Measurements from ENCODE around the gene METTL9.
"Not testable (repeated sequence)": the region's sequence is repeated elsewhere in the genome, so short reads cannot be mapped to it uniquely, and the experiment has no call there.

METTL9 gene

DNA sequence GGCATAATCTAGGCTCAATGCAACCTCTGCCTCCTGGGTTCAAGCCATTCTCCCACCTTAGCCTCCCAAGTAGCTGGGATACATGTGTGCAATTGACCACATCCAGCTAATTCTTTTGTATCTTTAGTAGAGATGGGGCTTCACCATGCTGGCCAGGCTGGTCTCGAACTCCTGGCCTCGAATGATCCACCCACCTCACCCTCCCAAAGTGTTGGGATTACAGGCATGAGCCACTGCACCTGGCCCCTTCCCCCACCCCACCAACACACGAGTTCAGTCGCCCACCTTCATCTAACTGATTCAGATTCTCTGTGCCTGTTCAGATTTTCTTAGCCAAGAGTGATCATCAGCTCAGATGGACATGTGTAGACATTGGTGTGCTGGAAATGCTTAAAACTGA, 25.0 kb upstream of the METTL9 start:
- no peak for DNase-seq (ENCODE audit: low read depth)

DNA sequence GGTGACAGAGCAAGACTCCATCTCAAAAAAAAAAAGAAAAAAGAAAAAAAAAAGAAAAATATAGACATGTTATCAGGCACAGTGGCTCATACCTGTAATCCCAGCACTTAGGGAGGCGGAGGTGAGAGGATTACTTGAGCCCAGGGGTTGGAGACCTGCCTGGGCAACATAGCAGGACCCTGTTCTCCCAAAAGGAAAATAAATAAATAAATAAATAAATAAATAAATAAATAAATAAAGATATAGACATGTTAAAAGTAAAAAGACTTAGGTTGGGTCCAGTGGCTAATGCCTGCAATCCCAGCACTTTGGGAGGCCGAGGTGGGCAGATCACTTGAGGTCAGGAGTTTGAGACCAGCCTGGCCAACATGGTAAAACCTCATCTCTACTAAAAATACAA, 23.1 kb upstream of the METTL9 start:
- DNase-seq (ENCODE audit: low read depth) = not testable (repeated sequence)

DNA sequence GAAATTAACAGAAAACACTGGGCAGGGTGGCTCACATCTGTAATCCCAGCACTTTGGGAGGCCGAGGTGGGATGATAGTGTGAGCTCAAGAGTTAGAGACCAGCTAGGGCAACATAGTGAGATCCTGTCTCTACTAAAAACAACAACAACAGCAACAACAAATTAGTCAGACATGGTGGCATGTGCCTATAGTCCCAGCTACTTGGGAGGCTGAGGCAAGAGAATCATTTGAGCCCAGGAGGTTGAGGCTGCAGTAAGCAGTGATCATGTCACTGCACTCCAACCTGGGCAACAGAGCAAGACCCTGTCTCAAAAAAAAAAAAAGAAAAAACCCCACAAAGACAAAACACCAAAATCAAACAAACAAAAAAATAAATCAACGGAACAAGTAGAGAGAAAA, 21.9 kb upstream of the METTL9 start:
- DNase-seq (ENCODE audit: low read depth) = not testable (repeated sequence)

DNA sequence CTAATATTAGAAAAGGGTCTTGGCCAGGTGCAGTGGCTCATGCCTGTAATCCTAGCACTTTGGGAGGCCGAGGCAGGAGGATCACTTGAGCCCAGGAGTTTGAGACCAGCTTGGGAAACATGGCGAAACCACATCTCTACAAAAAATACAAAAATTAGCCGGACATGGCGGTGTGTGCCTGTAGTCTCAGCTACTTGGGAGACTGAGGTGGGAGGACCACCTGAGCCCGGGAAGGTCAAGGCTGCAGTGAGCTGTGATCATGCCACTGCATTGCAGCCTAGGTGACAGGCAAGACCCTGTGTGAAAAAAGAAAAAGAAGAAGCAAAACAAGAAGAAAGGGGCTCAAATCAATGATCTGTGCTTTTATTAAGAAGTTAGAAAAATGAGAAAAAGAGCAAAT, 21.1 kb upstream of the METTL9 start:
- not testable (repeated sequence) for DNase-seq (ENCODE audit: low read depth)

DNA sequence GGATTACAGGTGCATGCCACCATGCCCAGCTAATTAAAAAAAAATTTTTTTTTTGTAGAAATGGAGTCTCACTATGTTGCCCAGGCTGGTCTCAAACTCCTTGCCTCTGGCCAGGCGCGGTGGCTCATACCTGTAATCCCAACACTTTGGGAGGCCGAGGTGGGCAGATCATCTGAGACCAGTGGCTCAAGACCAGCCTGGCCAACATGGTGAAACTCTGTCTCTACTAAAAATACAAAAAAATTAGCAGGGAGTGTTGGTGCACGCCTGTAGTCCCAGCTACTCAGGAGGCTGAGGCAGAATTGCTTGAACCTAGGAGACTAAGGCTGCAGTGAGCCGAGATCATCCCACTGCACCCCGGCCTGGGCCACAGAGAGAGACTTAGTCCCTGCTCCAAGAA, 19.2 kb upstream of the METTL9 start:
- not testable (repeated sequence) for DNase-seq (ENCODE audit: low read depth)

DNA sequence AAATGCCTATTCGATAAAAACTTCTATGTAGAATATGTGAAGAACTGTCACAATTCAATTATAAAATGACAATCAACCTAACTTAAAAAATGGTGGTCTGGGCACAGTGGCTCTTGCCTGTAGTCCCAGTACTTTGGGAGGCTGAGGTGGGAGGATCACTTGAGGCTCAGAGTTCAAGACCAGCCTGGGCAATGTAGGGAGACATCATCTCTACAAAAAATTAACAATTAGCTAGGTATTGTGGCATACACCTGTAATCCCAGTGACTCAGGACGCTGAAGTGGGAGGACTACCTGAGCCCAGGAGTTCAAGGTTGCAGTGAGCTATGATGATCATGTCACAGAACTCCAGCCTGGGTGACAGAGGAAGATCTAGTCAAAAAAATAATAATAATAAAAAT, 18.6 kb upstream of the METTL9 start:
- no peak for DNase-seq (ENCODE audit: low read depth)

DNA sequence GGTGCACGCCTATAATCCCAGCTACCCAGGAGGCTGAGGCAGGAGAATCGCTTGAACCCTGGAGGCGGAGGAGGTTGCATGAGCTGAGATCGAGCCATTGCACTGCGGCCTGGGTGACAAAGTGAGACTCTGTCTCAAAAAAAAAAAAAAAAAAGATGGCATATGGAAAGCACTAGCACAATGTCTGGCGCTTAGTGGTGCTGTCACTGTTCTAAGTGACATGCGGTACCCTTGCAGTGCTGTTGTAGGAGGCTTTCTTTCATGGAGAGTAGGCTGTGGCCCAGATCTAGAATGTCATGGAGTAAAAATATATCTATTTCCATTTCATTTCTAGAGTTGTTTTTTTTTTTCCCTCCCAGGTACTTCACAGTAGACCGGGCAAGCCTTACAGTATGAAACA, 14.6 kb upstream of the METTL9 start:
- DNase-seq (ENCODE audit: low read depth) = no peak

DNA sequence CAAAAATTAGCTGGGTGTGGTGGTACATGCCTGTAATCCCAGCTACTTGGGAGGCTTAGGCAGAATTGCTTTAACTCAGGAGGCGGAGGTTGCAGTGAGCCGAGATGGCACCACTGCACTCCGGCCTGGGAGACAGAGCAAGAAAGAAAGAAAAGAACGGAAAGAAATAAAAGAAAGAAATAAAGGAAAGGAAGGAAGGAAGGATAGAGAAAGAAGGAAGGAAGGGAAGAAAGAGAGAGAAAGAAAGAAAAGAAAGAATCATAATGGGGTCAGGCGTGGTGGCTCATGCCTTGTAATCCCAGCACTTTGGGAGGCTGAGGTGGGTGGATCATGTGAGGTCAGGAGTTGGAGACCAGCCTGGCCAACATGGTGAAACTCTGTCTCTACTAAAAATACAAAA, 10.8 kb upstream of the METTL9 start:
- not testable (repeated sequence) for DNase-seq (ENCODE audit: low read depth)

DNA sequence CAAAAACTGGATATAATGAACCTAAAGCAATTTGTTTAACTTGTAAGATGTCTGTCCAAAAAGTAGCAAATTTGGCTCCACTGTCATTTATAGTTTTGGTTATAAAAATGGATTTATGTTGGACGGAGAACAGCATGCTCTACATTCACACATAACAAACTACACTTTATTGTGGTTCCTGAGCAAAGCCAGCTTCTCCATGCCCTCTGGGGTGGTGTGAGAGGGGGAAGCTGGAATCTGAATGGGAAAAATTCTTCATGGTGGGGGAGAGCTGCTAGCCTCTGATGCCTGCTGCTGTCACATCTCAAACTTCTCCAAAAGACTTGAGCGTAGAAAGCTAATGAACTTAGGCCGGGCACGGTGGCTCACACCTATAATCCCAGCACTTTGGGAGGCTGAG, 9.8 kb upstream of the METTL9 start:
- no peak for DNase-seq (ENCODE audit: low read depth)

DNA sequence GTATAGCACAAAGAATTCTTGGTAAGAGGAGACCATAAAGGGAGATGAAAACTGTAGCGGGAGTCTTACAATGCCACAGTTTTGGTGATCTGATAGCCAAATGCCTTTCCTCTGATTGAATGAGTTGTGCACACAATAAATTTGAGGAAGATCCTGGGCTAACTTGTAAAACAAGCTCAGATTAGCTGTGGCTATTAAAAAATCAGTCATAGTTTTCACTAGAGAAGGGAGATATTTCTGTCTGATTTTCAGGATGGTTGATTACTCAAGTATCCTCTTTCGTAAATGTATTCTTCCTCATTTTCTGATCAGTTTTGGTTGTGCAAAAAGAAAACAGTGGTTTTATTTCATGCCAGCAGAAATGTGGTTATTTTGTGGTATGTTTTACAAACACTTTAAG, 9.1 kb upstream of the METTL9 start:
- DNase-seq (ENCODE audit: low read depth) = no peak

DNA sequence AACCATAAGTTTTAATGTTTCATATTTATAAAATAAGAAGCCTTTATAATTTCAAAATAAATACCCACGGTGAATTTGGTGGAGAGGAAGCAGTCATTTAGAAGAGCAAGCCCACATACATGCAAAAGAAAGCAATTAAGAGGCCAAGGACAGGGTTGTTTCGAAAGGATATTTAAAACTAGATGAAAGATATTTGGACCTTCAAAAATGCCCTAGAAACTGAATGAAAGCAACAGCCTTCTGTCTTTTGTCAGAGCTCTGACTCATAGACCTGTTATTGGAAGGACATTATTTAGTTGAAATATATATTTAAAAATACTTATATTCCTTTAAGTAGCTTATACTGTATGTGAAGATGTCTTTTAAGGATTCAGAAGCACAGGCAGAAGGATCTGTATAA, 8.6 kb upstream of the METTL9 start:
- DNase-seq (ENCODE audit: low read depth) = no peak

DNA sequence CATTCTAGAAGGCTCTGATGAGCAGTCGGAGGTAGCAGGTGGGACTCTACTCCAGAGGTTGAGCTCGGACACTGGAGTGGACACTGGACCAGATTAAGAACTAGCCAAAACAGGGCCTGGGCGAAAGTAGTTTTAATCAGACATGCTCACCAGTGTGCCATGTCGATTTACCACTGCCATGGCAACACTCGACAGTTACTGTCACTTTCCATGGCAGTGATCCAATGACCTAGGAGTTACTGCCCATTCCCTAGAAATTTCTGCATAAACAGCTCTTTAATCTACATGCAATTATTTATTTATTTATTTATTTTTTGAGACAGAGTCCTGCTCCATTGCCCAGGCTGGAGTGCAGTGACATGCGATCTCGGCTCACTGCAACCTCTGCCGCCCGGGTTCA, 7.2 kb upstream of the METTL9 start:
- DNase-seq (ENCODE audit: low read depth) = no peak

DNA sequence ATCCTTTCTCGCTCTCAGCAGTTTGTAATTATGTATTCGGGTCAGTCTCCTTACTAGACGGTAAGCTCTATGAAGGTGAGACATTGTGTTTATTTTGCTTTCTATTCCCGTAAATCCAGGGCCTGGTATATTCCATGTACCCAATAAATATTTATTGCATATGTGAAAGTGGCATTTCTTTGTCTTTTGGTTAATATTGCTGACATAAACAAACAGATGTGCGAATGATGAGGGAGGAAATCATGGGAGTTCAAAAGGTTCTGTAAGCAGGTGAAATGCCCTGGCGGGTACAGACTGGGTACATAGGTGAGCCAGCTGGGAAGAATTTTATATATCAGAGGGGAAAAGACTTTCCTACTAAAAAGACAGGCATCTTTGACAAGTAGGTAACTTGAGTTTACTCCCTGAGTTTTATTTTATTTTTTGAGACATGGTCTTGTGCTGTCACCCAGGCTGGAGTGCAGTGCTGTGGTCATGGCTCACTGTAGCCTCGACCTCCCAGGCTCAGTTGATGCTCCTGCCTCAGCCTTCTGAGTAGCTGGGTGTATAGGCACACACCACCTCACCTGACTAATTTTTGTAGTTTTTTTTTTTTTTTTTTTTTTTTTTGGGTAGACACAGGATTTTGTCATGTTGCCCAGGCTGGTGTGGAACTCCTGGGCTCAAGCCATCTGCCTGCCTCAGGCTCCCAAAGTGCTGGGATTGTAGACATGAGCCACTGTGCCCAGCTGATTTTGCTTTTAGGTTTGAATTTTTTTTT, 5.7 kb upstream of the METTL9 start:
- no peak for DNase-seq (ENCODE audit: low read depth)

DNA sequence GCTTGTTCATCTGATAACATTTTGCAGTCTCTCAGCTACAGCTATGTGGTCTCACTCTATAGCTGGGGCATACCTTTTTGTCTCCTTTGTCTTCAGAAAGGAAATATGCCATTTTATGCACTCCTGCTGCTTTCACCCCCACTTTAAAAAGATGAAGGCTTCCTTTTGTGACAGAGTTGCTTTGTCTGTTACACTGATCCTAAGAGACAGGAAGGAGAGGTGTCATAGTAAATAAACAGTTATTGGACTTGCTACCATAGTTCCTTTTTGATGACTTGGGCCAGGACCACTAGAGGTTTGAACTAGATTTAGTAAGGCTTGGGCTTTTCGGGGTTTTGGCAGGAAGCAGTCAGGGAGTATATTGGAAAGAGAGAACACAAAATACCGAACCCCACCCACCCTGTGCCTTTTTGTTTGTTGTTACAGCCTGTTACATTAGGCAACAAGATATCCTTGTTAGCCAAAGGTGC, 1.8 kb upstream of the METTL9 start:
- DNase-seq (ENCODE audit: low read depth) = no peak

DNA sequence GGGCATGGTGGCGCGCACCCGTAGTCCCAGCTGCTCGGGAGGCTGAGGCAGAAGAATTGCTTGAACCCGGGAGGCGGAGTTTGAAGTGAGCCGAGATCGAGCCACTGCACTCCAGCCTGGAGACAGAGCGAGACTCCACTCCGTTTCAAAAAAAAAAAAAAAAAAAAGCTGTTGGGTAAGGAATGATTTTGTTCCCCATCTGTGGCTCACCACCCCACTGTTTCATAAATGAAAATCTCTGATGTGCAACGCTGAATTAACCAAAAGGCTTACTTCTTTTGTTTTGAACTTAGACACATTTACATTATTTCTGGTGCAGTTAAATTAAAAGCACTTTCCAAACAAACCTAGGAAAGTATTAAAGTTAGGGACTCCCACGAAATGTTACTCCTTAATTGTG, 1.2 kb upstream of the METTL9 start:
- DNase-seq (ENCODE audit: low read depth) = no peak

DNA sequence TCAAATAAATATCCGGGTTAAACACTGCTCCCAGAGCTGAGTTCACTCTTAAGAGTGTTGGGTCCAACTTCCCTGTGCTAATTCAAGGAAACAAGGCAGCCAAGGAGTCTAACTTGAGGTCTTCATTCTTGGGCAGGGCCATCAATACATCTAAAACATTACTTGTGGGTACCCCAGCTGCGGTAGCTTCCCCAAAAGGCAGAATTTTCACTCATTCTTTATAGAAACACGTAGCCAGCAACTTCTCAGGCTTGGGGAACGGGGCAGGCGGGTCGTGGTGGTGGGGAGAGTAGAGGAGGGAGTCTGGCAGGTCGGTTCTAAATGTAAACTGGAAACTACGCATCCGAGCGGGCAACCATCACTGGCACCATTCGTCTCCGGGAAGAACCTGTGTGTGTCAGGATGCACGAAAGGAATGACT, 666 bp upstream of the METTL9 start:
- DNase-seq (ENCODE audit: low read depth) = no peak

DNA sequence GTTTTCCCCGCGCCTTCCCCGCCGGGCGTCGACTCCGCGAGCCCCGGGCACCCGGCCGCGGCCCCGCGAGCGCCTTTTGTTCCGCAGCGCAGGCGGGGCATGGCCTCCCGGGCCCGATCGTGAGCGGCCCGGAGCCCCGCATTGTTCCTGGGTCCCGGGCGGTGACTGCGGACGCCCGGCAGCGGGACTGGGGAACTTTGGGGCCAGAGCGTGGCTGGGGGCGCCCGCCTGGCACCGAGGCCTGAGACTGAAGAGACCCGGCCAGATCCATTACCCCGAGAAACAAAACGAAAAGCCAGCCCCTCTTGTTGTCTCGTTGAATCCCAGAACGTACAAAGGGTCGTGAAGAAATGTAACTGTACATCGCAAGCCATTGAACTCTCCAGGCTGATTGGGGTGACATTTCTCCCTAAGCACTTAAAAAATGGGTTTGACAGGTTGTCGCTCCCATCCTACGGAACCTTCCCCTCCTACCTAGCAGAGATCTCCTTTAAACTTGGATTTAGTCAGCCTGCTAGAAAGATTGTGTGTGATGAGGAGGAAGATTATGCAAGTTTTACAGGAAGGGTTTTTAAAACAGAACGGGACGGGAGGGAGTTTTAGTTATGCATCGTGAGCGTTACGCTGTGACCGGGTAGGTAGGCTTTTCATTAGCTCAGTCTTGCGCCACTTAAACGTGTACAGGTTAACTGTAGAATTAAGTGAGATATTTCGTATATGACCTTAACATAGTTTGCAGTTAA, 825 bp downstream of the METTL9 start:
- DNase-seq (ENCODE audit: low read depth) = no peak

DNA sequence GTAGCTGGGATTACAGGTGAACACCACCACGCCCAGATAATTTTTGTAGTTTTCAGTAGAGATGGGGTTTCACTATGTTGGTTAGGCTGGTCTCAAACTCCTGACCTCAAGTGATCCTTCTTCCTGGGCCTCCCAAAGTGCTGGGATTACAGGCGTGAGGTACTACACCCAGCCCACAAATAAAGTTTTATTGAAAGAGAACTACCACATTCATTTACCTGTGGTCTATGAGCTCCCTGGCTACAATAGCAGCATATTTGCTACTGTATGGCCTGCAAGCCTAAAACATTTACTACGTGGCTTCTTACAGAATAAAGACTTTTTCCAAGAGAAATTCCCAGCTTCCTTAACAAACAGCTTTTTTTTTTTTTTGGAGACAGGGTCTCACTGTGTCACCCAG, 3.4 kb downstream of the METTL9 start:
- DNase-seq (ENCODE audit: low read depth) = no peak

DNA sequence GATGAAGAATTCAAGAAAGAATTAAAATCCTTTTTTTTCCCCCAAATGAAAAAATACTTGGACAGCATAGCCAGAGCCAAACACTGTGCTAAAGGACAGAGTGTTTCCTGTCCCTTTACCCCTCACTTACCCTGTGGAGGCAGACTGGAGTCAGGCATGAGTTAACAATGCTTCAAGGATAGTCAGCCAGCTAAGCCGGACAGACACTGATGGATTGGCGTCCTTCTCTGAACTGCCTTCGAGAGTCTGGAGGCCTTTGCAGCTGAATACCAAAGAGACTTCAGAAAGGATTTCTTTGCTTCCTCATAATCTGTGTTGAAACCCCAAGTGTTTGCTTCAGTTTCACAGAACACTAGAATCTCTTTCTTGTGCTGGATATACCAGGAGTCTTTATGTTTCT, 4.6 kb downstream of the METTL9 start:
- no peak for DNase-seq (ENCODE audit: low read depth)

DNA sequence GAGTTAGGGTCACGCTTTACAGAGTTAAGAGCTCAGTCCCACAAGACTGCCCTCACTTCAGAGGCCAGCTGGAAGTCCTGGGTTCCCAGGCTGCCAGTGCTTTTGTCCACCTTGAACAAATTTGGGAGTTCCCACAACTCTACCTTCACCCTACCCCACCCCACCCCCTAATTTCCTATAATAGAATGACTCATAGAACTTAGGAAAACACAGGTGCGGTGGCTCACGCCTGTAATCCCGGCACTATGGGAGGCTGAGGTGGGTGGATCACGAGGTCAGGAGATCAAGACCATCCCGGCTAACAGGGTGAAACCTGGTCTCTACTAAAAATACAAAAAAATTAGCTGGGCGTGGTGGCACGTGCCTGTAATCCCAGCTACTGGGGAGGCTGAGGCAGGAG, 6.5 kb downstream of the METTL9 start:
- DNase-seq (ENCODE audit: low read depth) = not testable (repeated sequence)

DNA sequence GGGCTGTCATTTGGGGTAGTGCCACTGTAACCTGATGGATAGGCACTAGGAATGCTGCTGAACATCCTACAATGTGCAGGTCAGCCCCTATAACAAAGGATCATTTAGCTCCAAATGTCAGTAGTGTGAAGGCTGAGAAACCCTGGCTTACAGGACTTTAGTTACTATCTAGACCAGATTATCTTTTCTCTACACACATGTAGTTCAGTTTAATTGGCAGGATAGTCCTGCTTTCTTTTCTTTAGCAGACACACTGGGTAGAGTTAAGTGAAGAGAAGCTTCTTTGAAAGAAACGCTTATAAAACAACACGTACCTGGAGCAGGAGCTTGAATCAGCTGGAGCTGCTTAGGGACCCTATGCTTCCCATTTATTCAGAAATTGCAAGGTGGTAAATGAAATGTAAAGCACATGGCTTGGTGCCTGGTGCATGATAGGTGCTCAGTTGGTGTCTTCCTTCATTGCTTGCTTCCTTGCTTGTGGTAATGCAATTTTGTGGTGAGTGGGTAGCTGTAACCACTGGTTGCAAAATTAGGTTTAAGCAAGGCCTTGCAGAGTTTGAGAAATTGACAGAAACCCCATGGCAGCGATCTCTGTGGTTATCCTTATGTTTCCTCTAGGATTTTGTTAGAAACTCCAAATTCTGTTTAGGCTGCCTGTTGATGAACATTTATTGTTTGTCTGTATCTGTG, 9.4 kb downstream of the METTL9 start:
- no peak for DNase-seq (ENCODE audit: low read depth)

DNA sequence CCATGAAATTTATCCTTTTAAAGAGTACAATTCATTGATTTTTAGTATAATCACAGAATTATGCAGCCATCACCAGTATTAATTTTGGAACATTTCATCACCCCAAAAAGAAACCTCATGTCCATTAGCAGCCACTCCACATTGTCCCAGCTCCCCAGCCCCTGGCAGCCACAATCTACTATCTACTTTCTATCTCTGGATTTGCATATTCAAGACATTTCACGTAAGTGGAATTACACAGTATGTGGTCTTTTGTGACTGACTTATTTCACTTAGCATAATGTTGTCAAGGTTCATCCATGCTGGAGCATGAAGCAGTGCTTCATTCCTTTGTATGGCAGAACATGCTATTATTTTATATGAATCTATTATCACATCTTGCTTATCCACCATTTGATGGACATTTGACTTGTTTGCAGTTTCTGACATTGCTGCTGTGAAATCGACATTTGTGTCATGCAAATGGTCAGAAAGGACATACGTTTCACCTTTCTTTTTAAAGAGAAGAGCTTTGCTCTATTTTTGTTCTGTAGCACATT, 10.7 kb downstream of the METTL9 start:
- DNase-seq (ENCODE audit: low read depth) = no peak

DNA sequence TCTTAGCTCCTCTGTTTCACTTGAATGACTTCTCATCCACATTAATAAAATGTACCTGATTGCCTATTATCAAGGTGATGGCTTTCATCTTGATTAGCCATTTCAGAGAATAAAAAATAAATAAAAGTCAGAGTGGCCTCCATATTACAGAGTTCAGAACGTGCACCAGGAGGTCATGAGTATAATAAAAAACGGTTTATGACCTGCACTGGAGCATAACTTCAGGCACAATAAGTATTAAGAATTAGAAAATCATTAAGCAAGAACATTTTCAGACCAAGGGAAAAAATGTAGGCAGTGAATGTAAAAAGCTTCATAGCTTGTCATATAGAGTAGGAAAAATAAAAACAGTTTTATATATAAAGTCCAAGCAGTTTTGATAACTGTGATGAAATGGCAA, 11.4 kb downstream of the METTL9 start:
- DNase-seq (ENCODE audit: low read depth) = no peak

All from stimulated activated CD8-positive, alpha-beta memory T cell treated with anti-CD3 and anti-CD28 coated beads, Interleukin-15, amount 100 ng/mL, for 24 hours (primary cell).